Measurements from ENCODE around the gene PPIL1.

PPIL1 gene

GRCh38 chr6:36862848-36863382, 11.7 kb downstream of the PPIL1 start:
- no peaks in the 10 kb centered on the region for H3F3A ChIP-seq (ENCODE audit: insufficient read depth, low read length)
- H3K4me1 ChIP-seq (ENCODE audit: low read length): no peaks in the 10 kb centered on the region
- H3K4me2 ChIP-seq (ENCODE audit: low read depth, low read length): no peak overlapping the region
- H3K9me3 ChIP-seq (replicated peaks; ENCODE audit: insufficient read depth, low read length): no peaks in the 10 kb centered on the region
- no peak overlapping the region for H3K4me3 ChIP-seq (ENCODE audit: low read length)
- no peak overlapping the region for H3K9ac ChIP-seq (ENCODE audit: low read length)
- no peaks in the 10 kb centered on the region for H4K20me1 ChIP-seq (ENCODE audit: insufficient read depth, low read length)
- H3K79me2 ChIP-seq (ENCODE audit: low read length): peaks cover 80% of the 10 kb centered on the region
- DNase-seq: no peak
- no peaks in the 10 kb centered on the region for H3K9me2 ChIP-seq (replicated peaks; ENCODE audit: insufficient read depth, low read length)
- no peaks in the 10 kb centered on the region for H3K36me3 ChIP-seq (replicated peaks; ENCODE audit: insufficient read depth, low read length)
- H3K27ac ChIP-seq (ENCODE audit: low read length): no peak overlapping the region
- H3K27me3 ChIP-seq (replicated peaks; ENCODE audit: insufficient read depth, low read length): no peaks in the 10 kb centered on the region
- TF ChIP-seq, protein P1, sequence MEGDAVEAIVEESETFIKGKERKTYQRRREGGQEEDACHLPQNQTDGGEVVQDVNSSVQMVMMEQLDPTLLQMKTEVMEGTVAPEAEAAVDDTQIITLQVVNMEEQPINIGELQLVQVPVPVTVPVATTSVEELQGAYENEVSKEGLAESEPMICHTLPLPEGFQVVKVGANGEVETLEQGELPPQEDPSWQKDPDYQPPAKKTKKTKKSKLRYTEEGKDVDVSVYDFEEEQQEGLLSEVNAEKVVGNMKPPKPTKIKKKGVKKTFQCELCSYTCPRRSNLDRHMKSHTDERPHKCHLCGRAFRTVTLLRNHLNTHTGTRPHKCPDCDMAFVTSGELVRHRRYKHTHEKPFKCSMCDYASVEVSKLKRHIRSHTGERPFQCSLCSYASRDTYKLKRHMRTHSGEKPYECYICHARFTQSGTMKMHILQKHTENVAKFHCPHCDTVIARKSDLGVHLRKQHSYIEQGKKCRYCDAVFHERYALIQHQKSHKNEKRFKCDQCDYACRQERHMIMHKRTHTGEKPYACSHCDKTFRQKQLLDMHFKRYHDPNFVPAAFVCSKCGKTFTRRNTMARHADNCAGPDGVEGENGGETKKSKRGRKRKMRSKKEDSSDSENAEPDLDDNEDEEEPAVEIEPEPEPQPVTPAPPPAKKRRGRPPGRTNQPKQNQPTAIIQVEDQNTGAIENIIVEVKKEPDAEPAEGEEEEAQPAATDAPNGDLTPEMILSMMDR (IDR thresholded peaks at IDR 0.05; ENCODE audit: low read length): no peak
- no peak for TF ChIP-seq EZH2phosphoT487 (IDR thresholded peaks at IDR 0.05; ENCODE audit: low read length)
- no peak for TF ChIP-seq EZH2 (optimal IDR thresholded peaks at IDR 0.05; ENCODE audit: low read depth, low read length)
- no peak overlapping the region for H2AFZ ChIP-seq (ENCODE audit: low read length)

DNA sequence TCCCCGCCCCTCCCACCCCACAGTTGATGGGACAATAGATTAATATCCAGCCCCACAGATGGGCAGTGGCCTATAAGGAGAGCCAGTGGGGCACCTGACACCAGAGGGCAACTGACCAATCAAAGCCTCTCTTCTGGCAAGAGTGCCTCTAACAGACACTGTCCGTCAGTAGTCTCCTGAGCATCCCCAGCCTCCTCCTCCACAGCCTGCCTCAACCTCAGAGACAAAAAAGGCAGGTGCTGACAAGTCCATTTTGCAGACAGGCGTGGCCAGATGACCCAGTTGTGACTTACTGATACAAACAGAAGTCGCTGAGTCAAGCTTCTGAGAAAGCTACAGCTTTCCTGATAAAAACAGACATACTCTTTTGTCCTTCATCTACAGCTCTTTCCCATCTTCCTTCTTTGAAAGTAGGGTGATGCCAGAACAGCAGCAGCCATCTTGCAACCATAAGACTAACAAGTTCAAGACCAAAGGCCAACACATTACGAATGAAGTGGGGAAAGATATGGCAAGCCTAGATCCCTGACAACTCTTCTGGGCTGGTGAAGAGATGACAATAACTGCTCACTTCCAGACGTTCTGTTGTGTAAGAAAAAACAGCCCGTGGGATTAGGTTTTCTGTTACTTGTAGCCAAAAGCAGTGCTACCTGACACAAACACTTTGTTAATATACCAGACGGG, 12.3 kb downstream of the PPIL1 start:
- no peaks in the 10 kb centered on the region for H3K4me1 ChIP-seq (ENCODE audit: low read length)
- H3K79me2 ChIP-seq (ENCODE audit: low read length): peaks cover 78% of the 10 kb centered on the region
- no peak overlapping the region for H3K4me2 ChIP-seq (ENCODE audit: low read depth, low read length)
- H3K36me3 ChIP-seq (replicated peaks; ENCODE audit: insufficient read depth, low read length): no peaks in the 10 kb centered on the region
- no peaks in the 10 kb centered on the region for H4K20me1 ChIP-seq (ENCODE audit: insufficient read depth, low read length)
- H3K27ac ChIP-seq (ENCODE audit: low read length): no peak overlapping the region
- no peak overlapping the region for H3K9ac ChIP-seq (ENCODE audit: low read length)
- no peak overlapping the region for H2AFZ ChIP-seq (ENCODE audit: low read length)
- H3K4me3 ChIP-seq (ENCODE audit: low read length): no peak overlapping the region
- H3K9me3 ChIP-seq (replicated peaks; ENCODE audit: insufficient read depth, low read length): no peaks in the 10 kb centered on the region
- TF ChIP-seq EZH2phosphoT487 (IDR thresholded peaks at IDR 0.05; ENCODE audit: low read length) (no peak), EZH2 (optimal IDR thresholded peaks at IDR 0.05; ENCODE audit: low read depth, low read length) (no peak)
- TF ChIP-seq, protein P1 (IDR thresholded peaks at IDR 0.05; ENCODE audit: low read length): no peak
- no peaks in the 10 kb centered on the region for H3K9me2 ChIP-seq (replicated peaks; ENCODE audit: insufficient read depth, low read length)
- no peaks in the 10 kb centered on the region for H3K27me3 ChIP-seq (replicated peaks; ENCODE audit: insufficient read depth, low read length)
- H3F3A ChIP-seq (ENCODE audit: insufficient read depth, low read length): no peaks in the 10 kb centered on the region
- no peak for DNase-seq

- Histone ChIP-seq H2AFZ (ENCODE audit: low read length) (no peak overlapping the region), H3K9ac (ENCODE audit: low read length) (no peak overlapping the region), H3K4me1 (ENCODE audit: low read length) (no peaks in the 10 kb centered on the region), H3K4me2 (ENCODE audit: low read depth, low read length) (no peak overlapping the region), H3F3A (ENCODE audit: insufficient read depth, low read length) (no peaks in the 10 kb centered on the region), H3K9me2 (replicated peaks; ENCODE audit: insufficient read depth, low read length) (no peaks in the 10 kb centered on the region), H3K27ac (ENCODE audit: low read length) (no peak overlapping the region), H3K79me2 (ENCODE audit: low read length) (peaks cover 60% of the 10 kb centered on the region), H3K27me3 (replicated peaks; ENCODE audit: insufficient read depth, low read length) (no peaks in the 10 kb centered on the region), H3K4me3 (ENCODE audit: low read length) (no peak overlapping the region), H3K36me3 (replicated peaks; ENCODE audit: insufficient read depth, low read length) (no peaks in the 10 kb centered on the region), H3K9me3 (replicated peaks; ENCODE audit: insufficient read depth, low read length) (no peaks in the 10 kb centered on the region), H4K20me1 (ENCODE audit: insufficient read depth, low read length) (no peaks in the 10 kb centered on the region)
- no peak for TF ChIP-seq EZH2 (optimal IDR thresholded peaks at IDR 0.05; ENCODE audit: low read depth, low read length)
- no peak for DNase-seq
Measured at GRCh38 chr6:36860126-36860525, 14.5 kb downstream of the PPIL1 start.

- no peak for DNase-seq
- Histone ChIP-seq H3K4me2 (ENCODE audit: low read depth, low read length) (no peak overlapping the region), H3K9me3 (replicated peaks; ENCODE audit: insufficient read depth, low read length) (no peaks in the 10 kb centered on the region), H3K36me3 (replicated peaks; ENCODE audit: insufficient read depth, low read length) (no peaks in the 10 kb centered on the region), H3K9ac (ENCODE audit: low read length) (no peak overlapping the region), H4K20me1 (ENCODE audit: insufficient read depth, low read length) (no peaks in the 10 kb centered on the region), H3K27ac (ENCODE audit: low read length) (no peak overlapping the region), H3K4me1 (ENCODE audit: low read length) (no peaks in the 10 kb centered on the region), H3K9me2 (replicated peaks; ENCODE audit: insufficient read depth, low read length) (no peaks in the 10 kb centered on the region), H3K4me3 (ENCODE audit: low read length) (no peak overlapping the region), H3F3A (ENCODE audit: insufficient read depth, low read length) (no peaks in the 10 kb centered on the region), H3K79me2 (ENCODE audit: low read length) (peaks cover 44% of the 10 kb centered on the region), H2AFZ (ENCODE audit: low read length) (no peak overlapping the region), H3K27me3 (replicated peaks; ENCODE audit: insufficient read depth, low read length) (no peaks in the 10 kb centered on the region)
- TF ChIP-seq EZH2 (optimal IDR thresholded peaks at IDR 0.05; ENCODE audit: low read depth, low read length) (no peak), EZH2phosphoT487 (IDR thresholded peaks at IDR 0.05; ENCODE audit: low read length) (no peak)
- TF ChIP-seq, protein P1 (IDR thresholded peaks at IDR 0.05; ENCODE audit: low read length): no peak
Measured at GRCh38 chr6:36858407-36858981, 16.1 kb downstream of the PPIL1 start.

Data from MM.1S (cell line).